CD14-positive monocyte (primary cell): ENCODE results near the gene EML4. TPM values are rescaled to one million over a fixed set of nuclear protein-coding genes. Genes with fewer than 3 reads are reported as not detected.
"Not testable (repeated sequence)": the region's sequence is repeated elsewhere in the genome, so short reads cannot be mapped to it uniquely, and the experiment has no call there.

Source experiments
- DNase-seq, 3 donors: peaks; one replicate each; pipeline ENCODE4 v3.0.0-alpha.2; 2011 to 2022
- H2AFZ ChIP-seq: 2 replicates; pipeline ENCODE4 v1.6.0; 2012; ENCODE audit warnings: mild to moderate bottlenecking, low read depth, low read length, inconsistent platforms; ENCODE audit not compliant: insufficient read depth, poor library complexity, severe bottlenecking
- H3K27ac ChIP-seq, 2 donors: 1 replicate in 1 of 2; 2 replicates in 1 of 2; pipeline ENCODE4 v1.5.1; 2012 to 2013; ENCODE audit warnings: low read length in 2 of 2, control low read depth in 1 of 2, inconsistent platforms in 1 of 2, low read depth in 1 of 2, mild to moderate bottlenecking in 1 of 2
- H3K27me3 ChIP-seq, 2 donors: one replicate each; pipeline versions ENCODE4 v1.6.0 to v1.6.1; 2011 to 2013; ENCODE audit warnings: low read length in 2 of 2; ENCODE audit not compliant: control insufficient read depth in 2 of 2, insufficient read depth in 2 of 2
- H3K36me3 ChIP-seq, 2 donors: replicated peaks in 1 of 2; 1 replicate in 1 of 2; 2 replicates in 1 of 2; pipeline versions ENCODE4 v1.5.1 to v1.6.1; 2012 to 2013; ENCODE audit warnings: low read length in 2 of 2, control low read depth in 1 of 2, inconsistent platforms in 1 of 2, mild to moderate bottlenecking in 1 of 2; ENCODE audit not compliant: insufficient read depth in 2 of 2, control insufficient read depth in 1 of 2
- H3K4me1 ChIP-seq, 2 donors: 1 replicate in 1 of 2; 2 replicates in 1 of 2; pipeline versions ENCODE4 v1.5.1 to v1.6.1; 2012 to 2013; ENCODE audit warnings: low read length in 2 of 2, control low read depth in 1 of 2, inconsistent platforms in 1 of 2, mild to moderate bottlenecking in 1 of 2, moderate library complexity in 1 of 2; ENCODE audit not compliant: insufficient read depth in 2 of 2, control insufficient read depth in 1 of 2
- H3K4me2 ChIP-seq: replicated peaks from 2 replicates; pipeline ENCODE3; 2012; ENCODE audit warnings: low read length, moderate library complexity, mild to moderate bottlenecking; ENCODE audit not compliant: poor library complexity, severe bottlenecking; ENCODE audit errors: extremely low read depth
- H3K4me3 ChIP-seq, 3 experiments: fragments of 200-600 bp in 1 of 3; sonication (generic) in 1 of 3; replicated peaks in 1 of 3; 1 replicate in 2 of 3; 2 replicates in 1 of 3; pipeline ENCODE4 v1.5.1; 2011 to 2013; ENCODE audit warnings: low read length in 3 of 3, mild to moderate bottlenecking in 3 of 3, control low read depth in 2 of 3, low read depth in 2 of 3, inconsistent platforms in 1 of 3, moderate library complexity in 1 of 3
- H3K79me2 ChIP-seq: 2 replicates; pipeline ENCODE4 v1.6.0; 2012; ENCODE audit warnings: mild to moderate bottlenecking, control low read depth, inconsistent platforms, low read length, moderate library complexity; ENCODE audit not compliant: insufficient read depth
- H3K9ac ChIP-seq: 2 replicates; pipeline ENCODE4 v1.6.0; 2017; ENCODE audit warnings: low read length, mild to moderate bottlenecking; ENCODE audit not compliant: insufficient read depth, poor library complexity, severe bottlenecking
- H3K9me3 ChIP-seq, 2 donors: replicated peaks in 1 of 2; 1 replicate in 1 of 2; 2 replicates in 1 of 2; pipeline versions ENCODE4 v1.5.1 to v1.6.1; 2012 to 2013; ENCODE audit warnings: low read length in 2 of 2, control low read depth in 1 of 2; ENCODE audit not compliant: control insufficient read depth in 1 of 2, insufficient read depth in 1 of 2
- H4K20me1 ChIP-seq: 2 replicates; pipeline ENCODE4 v1.6.0; 2012; ENCODE audit warnings: mild to moderate bottlenecking, low read length, control low read depth, moderate library complexity; ENCODE audit not compliant: insufficient read depth
- H3K27ac Mint-ChIP-seq, 7 donors: one replicate each; pipeline ENCODE4 v1.8.0; 2020; ENCODE audit warnings: mild to moderate bottlenecking in 7 of 7, mixed read lengths in 7 of 7, moderate library complexity in 6 of 7, inconsistent platforms in 2 of 7
- H3K27me3 Mint-ChIP-seq, 3 donors: one replicate each; pipeline ENCODE4 v1.8.0; 2021 to 2022; ENCODE audit warnings: low read depth in 3 of 3, mild to moderate bottlenecking in 3 of 3, mixed read lengths in 3 of 3, moderate library complexity in 3 of 3, inconsistent platforms in 1 of 3
- H3K36me3 Mint-ChIP-seq, 2 donors: one replicate each; pipeline ENCODE4 v1.8.0; 2020; ENCODE audit warnings: mixed read lengths in 2 of 2, inconsistent platforms in 1 of 2, mild to moderate bottlenecking in 1 of 2
- H3K4me1 Mint-ChIP-seq: one replicate; pipeline ENCODE4 v1.8.0; 2020; ENCODE audit warnings: mild to moderate bottlenecking, mixed read lengths
- H3K4me3 Mint-ChIP-seq, 2 donors: one replicate each; pipeline ENCODE4 v1.8.0; 2020; ENCODE audit warnings: mild to moderate bottlenecking in 2 of 2, mixed read lengths in 2 of 2, moderate library complexity in 1 of 2
- H3K9me3 Mint-ChIP-seq, 7 donors: one replicate each; pipeline ENCODE4 v1.8.0; 2020 to 2022; ENCODE audit warnings: mixed read lengths in 7 of 7, mild to moderate bottlenecking in 6 of 7, moderate library complexity in 6 of 7, inconsistent platforms in 2 of 7
- CTCF ChIP-seq: fragments of 200-600 bp; IDR thresholded peaks from one replicate; pipeline ENCODE4 v1.8.0; 2022; ENCODE audit warnings: antibody characterized with exemption, mild to moderate bottlenecking
- WGBS: methylation state at CpG from one replicate; pipeline ENCODE4 v1.1.5; 2013; ENCODE audit warnings: missing lambda C conversion rate; ENCODE audit not compliant: insufficient coverage; 5-methylcytosine and 5-hydroxymethylcytosine counted together
- intact Hi-C, 2 donors: fragments of 100-400 bp; cut with micrococcal nuclease; formaldehyde crosslinking; loops; one replicate each; pipeline versions ENCODE4 v1.15.0 to v1.15.1; 2023
- polyA plus RNA-seq, 3 donors: library from polyadenylated mRNA; depleted of rRNA in 1 of 3; unstranded in 2 of 3; stranded (reverse) in 1 of 3; fragments of 300-500 nt in 2 of 3; fragments of >200 nt in 1 of 3; fragmentation: Illumina TruSeq in 2 of 3; gene quantifications; 1 replicate in 2 of 3; 2 replicates in 1 of 3; pipeline ENCODE4 v1.2.3, GENCODE V29; 2012 to 2021

The EML4 gene
- polyA plus RNA-seq, 3 donors = 11.5 to 24.3 (median 15.0) TPM

GRCh38 chr2:42270757-42271156 lies 101.6 kb downstream of the EML4 start:
- peaks cover 13% of the 10 kb centered on the region for H3K4me1 Mint-ChIP-seq
- H3K9ac ChIP-seq = no peak overlapping the region
- H3K27me3 ChIP-seq = no peaks in the 10 kb centered on the region
- no peak overlapping the region for H3K4me2 ChIP-seq
- peaks cover 31 to 33% of the 10 kb centered on the region in 2 donors for H3K36me3 Mint-ChIP-seq
- no peaks in the 10 kb centered on the region for H3K79me2 ChIP-seq
- H3K4me3 ChIP-seq = no peak overlapping the region
- no peaks in the 10 kb centered on the region for H3K9me3 Mint-ChIP-seq
- WGBS = 100% methylated on average over 1 of the region's 5 CpGs
- H3K9me3 ChIP-seq = no peaks in the 10 kb centered on the region
- H4K20me1 ChIP-seq = no peaks in the 10 kb centered on the region
- no peak overlapping the region for H3K27ac ChIP-seq
- H3K4me1 ChIP-seq = peaks cover 6% of the 10 kb centered on the region in 2 donors
- intact Hi-C loops = no loop called here
- peaks cover 0 to 2% (median 2%) of the 10 kb centered on the region in 3 donors for H3K27me3 Mint-ChIP-seq
- peak overlapping the region in 2 of 7 donors; percentile 36 to 43 for H3K27ac Mint-ChIP-seq
- no peak for DNase-seq
- no peak overlapping the region for H2AFZ ChIP-seq
- no peak for TF ChIP-seq CTCF
- H3K4me3 Mint-ChIP-seq = no peak overlapping the region
- H3K36me3 ChIP-seq = peaks cover 29 to 42% of the 10 kb centered on the region in 2 donors

GRCh38 chr2:42271246-42271645 lies 102.1 kb downstream of the EML4 start:
- H3K9me3 ChIP-seq, H3K27ac ChIP-seq, H3K27me3 Mint-ChIP-seq, intact Hi-C loops, H3K9ac ChIP-seq, H4K20me1 ChIP-seq, DNase-seq, H3K9me3 Mint-ChIP-seq, H3K4me3 Mint-ChIP-seq, H2AFZ ChIP-seq, H3K79me2 ChIP-seq, H3K4me3 ChIP-seq, H3K4me2 ChIP-seq, H3K27me3 ChIP-seq, H3K4me1 ChIP-seq: not testable (repeated sequence)
- peaks cover 28 to 43% of the 10 kb centered on the region in 2 donors for H3K36me3 ChIP-seq
- 0% methylated on average over 3 of the region's 5 CpGs for WGBS
- H3K27ac Mint-ChIP-seq = peak overlapping the region in 2 of 7 donors; percentile 3 to 41
- peaks cover 33 to 35% of the 10 kb centered on the region in 2 donors for H3K36me3 Mint-ChIP-seq
- H3K4me1 Mint-ChIP-seq = peaks cover 13% of the 10 kb centered on the region
